ENCODE measurements around the gene PUSL1. TPM values are rescaled to one million over a fixed set of nuclear protein-coding genes. Genes with fewer than 3 reads are reported as not detected.

Gene PUSL1
- total RNA-seq, 1 experiment from 2014 or later, result 57.5 TPM

DNA sequence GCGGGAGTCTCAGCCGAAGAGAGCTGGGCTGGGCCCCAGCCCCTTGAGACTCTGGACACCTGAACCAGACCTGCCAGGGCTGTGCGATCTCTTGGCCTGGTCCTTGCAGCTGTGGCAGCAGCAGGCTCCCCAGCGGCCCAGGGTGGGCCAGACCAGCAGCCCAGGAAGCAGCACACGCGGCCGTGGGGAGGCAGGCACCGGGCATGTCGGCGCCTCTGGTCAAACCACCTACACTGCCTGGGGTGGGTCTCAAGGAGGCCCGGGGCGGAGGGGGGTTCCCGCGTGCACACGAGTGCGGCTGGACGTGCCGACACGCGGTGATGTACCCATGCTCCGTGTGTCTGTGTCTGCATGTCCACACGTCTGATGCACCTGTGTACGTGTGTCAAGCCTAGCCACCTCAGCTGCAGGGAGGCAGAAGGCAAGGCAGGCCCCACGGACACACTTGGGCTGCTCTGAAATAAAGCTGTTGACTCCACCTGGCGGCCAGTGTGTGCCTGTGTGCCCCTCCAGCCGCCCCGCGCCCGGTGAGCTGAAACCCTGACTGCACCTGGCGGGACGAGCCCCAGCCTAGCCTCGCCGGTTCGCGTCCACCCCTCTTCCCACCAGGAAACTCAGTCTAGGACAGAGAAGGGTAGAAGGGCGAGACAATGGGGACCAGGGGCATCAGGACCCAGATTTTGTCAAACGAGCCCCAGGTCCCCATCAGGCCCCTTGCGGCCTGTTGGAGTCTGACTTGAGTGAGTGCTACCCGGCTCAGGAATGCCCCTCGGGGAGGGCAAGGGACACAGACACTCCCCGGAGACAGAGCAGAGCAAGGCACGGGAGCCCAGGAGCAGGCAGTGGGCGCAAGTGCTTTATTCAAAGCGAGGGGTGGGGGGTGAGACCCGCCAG, 16.6 kb upstream of the PUSL1 start:
- peak; percentile 48 for DNase-seq (ENCODE audit: low read depth)
- in situ Hi-C loops (cut with HindIII; ENCODE audit: low pct_unique_long_range_greater_than_20kb, low sequenced_read_pairs), result no loop called here

DNA sequence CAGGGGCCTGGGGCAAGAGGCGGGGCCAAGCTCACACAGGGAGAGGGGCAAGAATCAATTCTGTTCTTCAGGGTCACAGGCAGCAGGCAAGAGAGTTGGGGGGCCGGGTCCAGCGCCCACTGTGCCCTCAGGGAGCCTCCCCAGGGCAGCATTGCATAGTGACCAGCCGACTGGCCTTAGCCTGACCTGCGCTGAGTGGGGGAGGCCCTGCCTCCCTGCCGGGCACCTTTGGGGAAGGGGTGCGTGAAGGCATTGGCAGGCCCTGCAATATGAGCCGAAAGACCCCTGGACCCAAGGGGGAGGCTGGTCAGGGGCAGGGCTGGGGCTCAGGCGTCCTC, 16.0 kb upstream of the PUSL1 start:
- no peak for DNase-seq (ENCODE audit: low read depth)
- in situ Hi-C loops (cut with HindIII; ENCODE audit: low pct_unique_long_range_greater_than_20kb, low sequenced_read_pairs), result no loop called here

DNA sequence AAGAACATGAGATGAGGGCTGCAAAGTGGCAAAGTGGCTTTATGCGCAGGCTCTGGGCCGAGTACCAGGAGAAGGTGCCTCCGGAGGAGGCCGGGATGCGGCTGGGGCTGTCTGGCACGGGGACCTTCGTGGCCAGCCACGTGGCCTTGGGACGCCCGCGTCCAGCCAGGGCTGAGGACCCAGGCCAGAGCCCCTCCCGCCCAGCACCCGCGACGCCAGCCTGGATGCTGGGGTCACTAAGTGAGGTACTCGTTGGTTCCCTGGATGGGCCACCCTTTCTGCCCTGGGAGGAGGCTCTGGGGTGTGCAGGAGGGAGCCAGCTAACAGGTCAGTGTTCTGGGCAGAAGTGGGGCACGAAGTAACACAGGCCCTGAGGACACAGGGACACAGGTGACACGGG, 15.5 kb upstream of the PUSL1 start:
- no peak for DNase-seq (ENCODE audit: low read depth)
- in situ Hi-C loops (cut with HindIII; ENCODE audit: low pct_unique_long_range_greater_than_20kb, low sequenced_read_pairs), result no loop called here

DNA sequence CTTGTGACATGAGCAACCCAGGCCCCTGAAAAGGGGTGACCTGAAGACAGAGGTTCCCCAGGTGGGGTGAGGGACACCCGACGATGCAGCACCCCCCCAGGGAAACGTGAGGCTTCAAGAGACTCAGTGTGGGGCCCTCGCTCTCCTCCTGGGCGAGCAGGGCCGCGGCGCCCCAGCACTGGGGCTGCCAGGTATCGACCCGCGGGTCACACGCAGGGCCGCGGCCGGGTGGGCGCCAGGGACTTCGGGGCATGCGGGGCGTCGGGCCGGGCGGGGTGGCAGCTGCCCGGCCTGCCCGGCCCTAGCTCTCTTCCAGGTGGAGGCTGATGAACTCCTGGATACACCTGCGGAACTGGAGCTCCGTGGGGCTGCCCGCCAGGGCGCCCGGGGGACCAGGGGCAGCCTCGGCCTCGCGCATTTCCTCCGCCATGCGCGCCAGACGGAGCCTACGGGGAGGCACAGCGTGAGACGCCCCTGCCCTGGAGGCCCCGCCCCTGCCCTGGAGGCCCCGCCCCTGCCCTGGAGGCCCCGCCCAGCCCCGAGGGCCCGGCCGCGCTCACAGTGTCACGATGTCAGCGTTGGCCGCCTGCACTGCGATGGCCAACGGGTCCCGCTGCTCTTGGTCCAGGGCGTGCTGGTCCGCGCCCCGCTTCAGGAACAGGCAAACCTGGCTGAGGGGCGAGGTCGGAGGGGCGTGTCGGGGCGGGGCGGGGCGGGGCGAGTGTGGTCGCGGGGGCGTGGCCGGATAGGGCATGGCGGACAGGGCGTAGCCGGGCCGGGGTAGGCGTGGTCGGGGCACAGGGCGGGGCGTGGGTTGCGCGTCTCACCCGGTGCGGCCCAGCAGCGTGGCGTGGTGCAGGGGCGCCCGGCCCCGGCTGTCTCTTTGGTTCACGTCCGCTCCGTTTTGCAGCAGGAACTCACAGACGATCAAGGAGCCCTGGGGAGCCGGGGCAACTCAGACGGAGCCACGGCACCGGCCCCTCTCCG, 14.8 kb upstream of the PUSL1 start:
- in situ Hi-C loops (cut with HindIII; ENCODE audit: low pct_unique_long_range_greater_than_20kb, low sequenced_read_pairs), result no loop called here

DNA sequence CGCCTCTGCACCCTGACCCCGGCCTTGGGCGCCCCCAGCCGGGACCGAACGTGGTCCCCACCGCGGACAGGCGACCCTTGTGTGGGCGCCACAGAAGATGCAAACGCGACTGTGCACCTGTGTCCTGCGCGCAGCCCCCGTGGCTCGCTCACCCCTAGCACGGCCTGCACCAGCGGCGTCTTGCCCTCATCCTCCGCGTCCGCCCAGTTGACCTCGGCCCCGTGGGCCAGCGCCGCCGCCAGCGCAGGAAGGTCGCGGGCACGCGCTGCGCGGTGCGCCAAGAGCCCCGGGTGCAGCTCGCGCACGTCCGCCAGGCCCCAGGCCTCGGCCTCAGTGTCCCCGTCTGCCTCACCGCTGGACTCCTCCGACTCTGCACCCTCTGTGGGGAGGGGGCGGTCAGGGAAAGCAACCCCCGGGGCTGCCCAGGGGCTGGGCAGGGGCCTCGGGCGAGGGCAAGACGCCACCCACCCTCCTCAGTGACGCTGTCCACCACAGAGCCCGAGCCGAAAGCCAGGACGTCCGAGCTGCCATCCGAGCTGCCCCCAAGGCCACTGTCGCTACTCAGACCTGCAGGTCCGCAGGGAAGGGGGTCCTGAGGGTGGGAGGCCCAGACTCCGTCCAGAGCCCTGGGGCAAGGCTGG, 14.0 kb upstream of the PUSL1 start:
- in situ Hi-C loops (cut with HindIII; ENCODE audit: low pct_unique_long_range_greater_than_20kb, low sequenced_read_pairs), result no loop called here
- DNase-seq (ENCODE audit: low read depth), result no peak

More for the DNA sequence above, 14.8 kb upstream of the PUSL1 start:
- DNase-seq (ENCODE audit: low read depth), result no peak

DNA sequence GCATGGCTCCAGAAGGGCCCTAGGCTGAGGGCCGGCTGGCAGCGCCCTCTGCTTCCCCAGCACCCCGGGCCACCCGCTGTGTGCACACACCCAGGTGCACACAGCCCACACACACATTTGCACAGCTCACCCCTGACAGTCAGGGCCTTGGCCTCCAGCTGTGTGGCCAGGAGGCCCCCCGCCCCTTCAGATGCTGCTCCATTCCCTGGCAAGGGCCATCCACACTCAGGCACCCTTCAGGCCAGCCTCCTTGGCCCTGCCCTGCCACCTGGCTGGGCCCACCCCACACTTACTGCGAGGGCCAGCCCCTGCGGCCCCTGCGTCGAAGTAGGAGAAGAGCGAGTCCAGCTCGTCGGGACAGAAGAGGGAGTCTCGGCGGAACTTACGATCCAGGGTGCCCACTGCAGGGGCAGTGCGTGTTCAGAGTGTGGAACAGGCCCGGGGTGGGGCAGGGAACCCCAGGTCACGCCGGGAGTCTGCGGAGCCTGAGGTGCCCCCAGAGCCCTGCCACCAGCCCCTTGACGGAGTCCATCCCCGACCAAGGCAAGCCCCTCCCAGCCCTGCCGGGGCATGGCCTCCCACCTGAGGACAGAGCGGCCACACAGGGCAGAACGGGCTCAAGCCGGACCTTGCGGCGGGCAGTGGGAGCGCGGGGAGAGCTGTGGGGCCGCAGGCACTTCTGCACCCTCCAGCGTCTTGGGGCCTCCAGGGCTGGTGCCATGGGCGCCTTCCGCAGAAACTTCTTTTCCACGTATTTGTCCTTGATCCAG, 13.1 kb upstream of the PUSL1 start:
- in situ Hi-C loops (cut with HindIII; ENCODE audit: low pct_unique_long_range_greater_than_20kb, low sequenced_read_pairs), result no loop called here
- no peak for DNase-seq (ENCODE audit: low read depth)

DNA sequence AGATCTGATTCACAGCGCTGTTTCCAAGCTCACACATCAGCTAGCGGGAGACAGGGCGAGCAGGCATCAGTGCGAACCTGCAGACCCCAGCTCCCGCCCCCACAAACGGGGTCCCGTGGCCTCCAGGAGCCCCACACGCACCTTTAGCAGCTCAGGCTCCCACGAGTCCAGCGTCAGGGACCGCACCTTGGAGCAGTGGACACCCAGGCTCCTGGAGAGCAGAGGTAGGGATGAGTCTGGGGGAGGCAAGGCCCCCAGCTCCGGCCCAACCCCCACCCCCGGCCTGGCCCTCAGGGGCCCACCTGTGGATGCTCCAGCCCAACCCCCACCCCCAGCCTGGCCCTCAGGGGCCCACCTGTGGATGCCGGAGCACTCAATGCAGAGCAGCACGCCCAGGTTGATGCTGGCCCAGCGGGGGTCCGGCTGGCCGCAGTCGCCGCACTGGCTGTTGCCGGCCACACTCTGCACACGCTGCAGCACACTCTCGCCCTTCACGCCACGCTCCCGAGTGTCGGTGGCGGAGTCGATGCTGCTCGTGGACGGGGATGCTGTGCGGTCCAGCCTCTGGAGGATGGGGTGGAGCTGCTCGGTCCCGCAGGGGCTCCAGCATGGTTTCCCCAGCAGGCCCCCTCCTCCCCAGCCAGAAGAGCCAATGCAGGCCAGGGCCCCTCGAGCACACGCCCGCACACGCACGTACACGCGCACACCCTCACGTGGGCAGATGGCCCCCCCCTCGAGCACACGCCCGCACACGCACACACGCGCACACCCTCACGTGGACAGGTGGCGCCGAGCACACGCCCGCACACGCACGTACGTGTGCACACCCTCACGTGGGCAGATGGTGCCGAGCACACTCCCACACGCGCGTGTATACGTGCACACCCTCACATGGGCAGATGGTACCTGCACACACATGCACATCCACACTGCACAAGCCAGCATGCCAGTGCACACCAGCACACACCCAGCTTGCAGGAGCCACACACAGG, 12.0 kb upstream of the PUSL1 start:
- no peak for DNase-seq (ENCODE audit: low read depth)
- in situ Hi-C loops (cut with HindIII; ENCODE audit: low pct_unique_long_range_greater_than_20kb, low sequenced_read_pairs), result no loop called here

DNA sequence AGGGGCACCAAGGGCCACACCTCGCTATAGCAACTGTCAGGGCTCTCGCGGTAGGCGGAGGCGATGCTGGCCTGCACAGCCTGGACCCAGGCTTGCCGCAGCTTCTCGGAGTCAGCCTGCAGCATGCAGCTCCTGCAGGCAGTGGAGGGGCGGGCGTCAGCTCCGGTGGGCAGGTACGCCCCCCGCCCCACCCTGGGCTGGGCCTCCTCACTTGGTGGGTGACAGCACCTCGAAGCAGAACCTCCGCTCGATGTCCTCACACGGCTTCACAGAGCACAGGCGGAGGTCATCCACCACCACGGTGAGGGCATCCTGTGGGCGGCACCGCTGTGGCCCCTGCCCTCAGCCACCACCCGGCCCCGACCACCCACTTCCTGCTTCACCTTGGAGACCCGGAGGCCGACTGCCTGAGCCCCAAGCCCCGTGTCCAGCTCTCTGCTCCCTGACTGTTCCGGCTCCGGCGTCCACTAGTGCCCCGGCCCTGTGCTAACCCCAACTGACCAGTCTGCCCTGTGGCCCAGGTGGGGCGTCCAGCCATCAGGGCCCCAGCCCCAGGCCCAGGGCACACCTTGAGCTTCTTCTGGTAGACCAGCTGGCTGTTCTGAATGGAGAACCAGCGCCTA, 10.5 kb upstream of the PUSL1 start:
- in situ Hi-C loops (cut with HindIII; ENCODE audit: low pct_unique_long_range_greater_than_20kb, low sequenced_read_pairs), result no loop called here
- DNase-seq (ENCODE audit: low read depth), result no peak

DNA sequence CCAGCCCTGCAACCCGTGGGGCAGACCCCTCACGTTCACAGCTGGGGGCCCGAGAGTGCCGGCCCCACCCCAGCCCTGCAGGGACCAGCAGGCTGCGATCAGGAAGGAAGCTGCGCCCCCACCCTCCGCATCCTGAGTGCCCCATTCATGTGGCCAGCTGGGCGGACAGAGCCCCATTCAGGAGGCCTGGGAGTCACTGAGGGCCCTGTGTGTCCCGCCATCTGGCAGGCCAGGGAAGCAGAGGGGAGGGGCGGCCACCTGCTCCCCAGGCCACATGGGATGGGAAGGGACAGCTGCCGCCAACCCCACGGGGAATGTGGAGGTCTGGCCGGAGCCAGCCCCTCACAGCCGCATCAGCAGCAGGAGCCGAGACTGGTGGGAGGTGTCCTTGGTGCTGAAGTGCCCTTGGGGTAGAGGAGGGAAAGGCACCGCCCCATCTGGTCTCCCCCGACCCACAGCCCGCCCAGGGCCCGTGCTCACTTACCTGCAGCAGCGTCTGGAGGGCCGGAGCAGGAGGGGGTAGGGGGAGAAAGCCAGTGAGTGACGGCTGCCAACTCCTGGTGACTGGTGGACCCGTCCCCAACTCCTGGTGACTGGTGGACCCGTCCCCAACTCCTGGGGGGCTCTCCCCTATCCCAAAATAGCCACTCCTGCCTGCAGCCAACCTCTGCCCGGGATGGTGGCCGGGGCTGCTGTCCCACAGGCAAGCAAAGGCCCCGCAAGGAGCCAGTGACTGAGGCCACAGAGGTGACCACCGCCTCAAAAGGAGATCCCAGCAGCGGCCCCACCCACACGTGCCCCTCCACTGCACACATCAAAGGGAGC, 9.3 kb upstream of the PUSL1 start:
- in situ Hi-C loops (cut with HindIII; ENCODE audit: low pct_unique_long_range_greater_than_20kb, low sequenced_read_pairs), result no loop called here

DNA sequence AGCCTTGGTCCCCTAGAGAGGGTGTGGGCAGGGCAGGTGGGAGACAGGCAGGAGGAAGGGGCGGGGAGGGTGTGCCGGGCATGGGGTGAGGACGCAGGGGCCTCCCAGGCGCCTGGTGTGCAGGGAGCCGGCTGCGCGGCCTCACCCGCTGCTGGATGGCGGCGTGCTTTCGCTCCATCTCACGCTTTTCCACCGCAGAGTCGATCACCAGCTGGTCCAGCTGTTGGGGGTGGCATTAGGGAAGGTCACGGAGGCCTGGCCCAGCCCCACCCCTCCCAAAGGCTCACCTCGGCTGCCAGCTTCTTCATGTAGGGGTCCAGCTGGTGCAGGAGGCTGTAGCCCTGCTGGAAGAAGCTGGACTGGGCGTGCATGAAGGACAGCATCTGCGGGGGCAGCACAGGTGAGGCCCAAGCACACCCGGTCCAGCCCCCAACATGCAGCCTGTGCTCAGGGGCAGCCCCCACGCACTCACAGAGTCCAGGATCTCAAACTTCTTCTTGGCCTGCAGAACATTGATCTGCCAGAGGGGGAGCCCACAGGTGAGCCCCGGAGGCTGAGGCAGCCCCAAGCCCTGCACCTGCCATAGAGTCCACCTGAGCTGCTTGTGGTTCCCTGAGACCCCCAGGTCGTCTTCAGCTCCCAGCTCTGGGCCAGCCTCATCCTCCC, 8.6 kb upstream of the PUSL1 start:
- DNase-seq (ENCODE audit: low read depth), result no peak

More for the DNA sequence above, 9.3 kb upstream of the PUSL1 start:
- DNase-seq (ENCODE audit: low read depth), result no peak

DNA sequence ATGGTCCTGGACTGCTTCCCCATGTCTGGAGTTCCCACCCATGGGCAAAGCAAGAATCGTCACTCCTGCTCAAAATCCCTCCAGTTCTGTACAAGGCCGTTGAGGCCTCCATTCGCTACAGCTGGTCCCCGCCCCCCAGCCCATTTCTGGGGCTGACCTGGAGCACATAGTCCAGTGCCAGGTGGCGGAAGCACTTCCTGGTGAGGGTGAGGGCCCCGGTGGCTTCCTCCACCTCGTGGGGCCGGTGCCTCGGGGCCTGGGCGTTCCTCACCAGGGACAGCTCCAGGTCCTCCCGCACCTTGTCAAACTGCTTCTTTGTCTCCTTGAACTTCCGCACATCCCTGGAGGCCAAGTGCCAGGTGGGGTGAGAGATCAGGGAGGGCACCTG, 8.1 kb upstream of the PUSL1 start:
- in situ Hi-C loops (cut with HindIII; ENCODE audit: low pct_unique_long_range_greater_than_20kb, low sequenced_read_pairs), result no loop called here
- DNase-seq (ENCODE audit: low read depth), result no peak

More for the DNA sequence above, 8.6 kb upstream of the PUSL1 start:
- in situ Hi-C loops (cut with HindIII; ENCODE audit: low pct_unique_long_range_greater_than_20kb, low sequenced_read_pairs), result no loop called here

DNA sequence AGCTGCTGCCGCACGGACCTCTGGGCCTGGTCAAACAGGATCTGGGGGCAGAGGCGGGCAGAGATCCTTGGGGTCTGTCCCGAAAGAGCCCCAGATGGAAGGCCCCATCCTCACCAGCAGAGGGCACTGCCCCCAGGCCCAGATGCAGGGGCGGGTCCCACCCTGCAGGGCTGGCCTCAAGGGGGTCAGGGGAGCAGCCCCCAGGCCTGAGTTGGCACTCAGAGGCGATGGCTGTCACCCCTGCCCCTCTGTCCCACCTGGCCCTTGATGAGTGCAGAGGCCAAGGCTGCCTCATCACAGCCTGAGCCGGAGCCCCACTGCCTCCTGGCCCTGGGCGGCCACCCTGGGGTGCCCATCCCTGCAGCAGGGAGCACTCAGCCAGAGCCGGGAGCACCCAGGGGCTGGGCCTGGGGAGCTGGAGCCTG, 6.4 kb upstream of the PUSL1 start:
- no peak for DNase-seq (ENCODE audit: low read depth)
- in situ Hi-C loops (cut with HindIII; ENCODE audit: low pct_unique_long_range_greater_than_20kb, low sequenced_read_pairs), result no loop called here

DNA sequence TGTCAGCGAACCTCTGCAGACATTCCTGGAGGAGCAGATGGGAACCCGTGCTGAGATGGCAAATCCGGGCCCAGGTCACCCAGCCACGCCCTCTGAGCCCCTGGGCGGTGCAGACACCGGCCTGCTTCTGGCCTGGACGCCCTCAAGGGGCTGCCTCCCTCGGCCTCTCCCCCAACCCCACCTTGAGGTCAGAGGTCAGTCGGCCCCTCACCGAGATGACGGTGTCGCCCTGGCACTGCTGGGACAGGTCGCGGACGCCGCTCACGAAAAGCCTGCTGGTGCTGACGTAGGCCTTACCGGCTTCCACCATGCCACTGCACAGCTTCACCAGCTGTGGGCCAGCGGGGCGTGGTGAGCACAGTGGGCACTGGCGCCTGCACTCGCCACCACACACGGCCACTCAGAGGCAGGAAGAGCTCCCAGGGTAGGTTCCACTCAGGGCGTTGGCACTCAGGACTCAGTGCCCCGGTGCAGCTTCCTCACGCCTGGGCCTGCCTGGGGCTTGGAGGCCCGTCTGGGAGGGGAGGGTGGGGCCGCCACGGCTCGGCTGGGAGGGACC, 5.4 kb upstream of the PUSL1 start:
- in situ Hi-C loops (cut with HindIII; ENCODE audit: low pct_unique_long_range_greater_than_20kb, low sequenced_read_pairs), result no loop called here
- DNase-seq (ENCODE audit: low read depth), result no peak

DNA sequence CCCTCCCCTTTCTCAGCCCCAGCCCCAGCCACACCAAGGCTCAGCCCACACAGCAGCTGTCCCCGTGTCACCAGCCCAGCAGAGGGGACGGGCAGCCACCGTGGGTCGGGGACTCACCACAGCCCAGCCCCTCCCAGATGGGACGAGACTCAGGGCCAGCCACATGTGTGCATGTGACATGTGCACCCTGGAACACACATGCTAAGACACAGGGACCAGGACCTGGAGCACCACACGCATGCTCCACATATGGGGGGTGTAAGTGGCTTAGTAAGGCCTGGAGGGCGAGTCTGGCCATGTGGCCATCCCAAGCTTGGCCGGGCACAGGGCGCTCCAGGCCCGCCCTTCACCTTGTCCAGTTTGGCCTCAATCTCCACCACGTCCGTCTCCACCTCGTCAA, 4.7 kb upstream of the PUSL1 start:
- in situ Hi-C loops (cut with HindIII; ENCODE audit: low pct_unique_long_range_greater_than_20kb, low sequenced_read_pairs), result no loop called here
- DNase-seq (ENCODE audit: low read depth), result no peak

All from Caki2 (cell line).